Fibroblast of lung (primary cell): ENCODE measurements around the gene IGF2BP2. TPM values are rescaled to one million over a fixed set of nuclear protein-coding genes. Genes with fewer than 3 reads are reported as not detected.
A peak's percentile ranks its signal among the peaks of the same experiment; 100 is the strongest.

ENCODE experiments used
- DNase-seq, 2 donors: peaks; one replicate each; pipeline versions ENCODE4 v3.0.0 to v3.0.0-alpha.2; 2010; ENCODE audit warnings: low read depth in 2 of 2
- H2AFZ ChIP-seq: 2 replicates; pipeline ENCODE4 v1.5.1; 2012; ENCODE audit warnings: low read length, control low read depth, inconsistent platforms
- H3K27ac ChIP-seq: 2 replicates; pipeline ENCODE4 v1.5.1; 2011; ENCODE audit warnings: low read length, control low read depth; ENCODE audit not compliant: insufficient read depth
- H3K27me3 ChIP-seq: 2 replicates; pipeline ENCODE4 v1.5.1; 2011; ENCODE audit warnings: mild to moderate bottlenecking, low read length; ENCODE audit not compliant: control insufficient read depth, insufficient read depth
- H3K36me3 ChIP-seq: 2 replicates; pipeline ENCODE4 v1.5.1; 2011; ENCODE audit warnings: low read length; ENCODE audit not compliant: control insufficient read depth, insufficient read depth
- H3K4me1 ChIP-seq: 2 replicates; pipeline ENCODE4 v1.5.1; 2011; ENCODE audit warnings: low read length; ENCODE audit not compliant: control insufficient read depth, insufficient read depth; ENCODE audit errors: extremely low read depth
- H3K4me2 ChIP-seq: 2 replicates; pipeline ENCODE4 v1.5.1; 2011; ENCODE audit warnings: low read length, control low read depth; ENCODE audit not compliant: insufficient read depth; ENCODE audit errors: extremely low read depth
- H3K4me3 ChIP-seq, 4 experiments: fragments of 200-600 bp in 1 of 4; sonication (generic) in 1 of 4; replicated peaks in 1 of 4; 2 replicates each; pipeline ENCODE4 v1.5.1; 2011 to 2016; ENCODE audit warnings: low read length in 4 of 4, low read depth in 3 of 4, mild to moderate bottlenecking in 3 of 4, control low read depth in 2 of 4, inconsistent platforms in 1 of 4, mixed read lengths in 1 of 4; ENCODE audit not compliant: insufficient read depth in 1 of 4; ENCODE audit errors: control extremely low read depth in 1 of 4
- H3K79me2 ChIP-seq: 2 replicates; pipeline ENCODE4 v1.5.1; 2012; ENCODE audit warnings: mild to moderate bottlenecking, low read length, inconsistent platforms; ENCODE audit not compliant: control insufficient read depth, insufficient read depth
- H3K9ac ChIP-seq: 2 replicates; pipeline ENCODE4 v1.5.1; 2011; ENCODE audit warnings: mild to moderate bottlenecking, low read length, control low read depth; ENCODE audit not compliant: insufficient read depth
- H3K9me3 ChIP-seq: 2 replicates; pipeline ENCODE4 v1.5.1; 2012; ENCODE audit warnings: low read depth, low read length; ENCODE audit not compliant: control insufficient read depth, insufficient read depth
- H4K20me1 ChIP-seq: 2 replicates; pipeline ENCODE4 v1.5.1; 2011; ENCODE audit warnings: low read length; ENCODE audit not compliant: control insufficient read depth, insufficient read depth; ENCODE audit errors: extremely low read depth
- CTCF ChIP-seq, 2 donors: IDR thresholded peaks in 1 of 2; conservative IDR thresholded peaks in 1 of 2; 1 replicate in 1 of 2; 2 replicates in 1 of 2; pipeline ENCODE4 v1.5.1; 2011 to 2012; ENCODE audit warnings: low read length in 2 of 2, control low read depth in 1 of 2, inconsistent platforms in 1 of 2, low read depth in 1 of 2, mild to moderate bottlenecking in 1 of 2
- EZH2 ChIP-seq: IDR thresholded peaks from 2 replicates; pipeline ENCODE4 v1.5.1; 2012; ENCODE audit warnings: low read length, control low read depth, mild to moderate bottlenecking; ENCODE audit errors: missing control alignments
- polyA plus RNA-seq, 2 donors: library from polyadenylated mRNA; depleted of rRNA in 1 of 2; stranded (reverse) in 1 of 2; unstranded in 1 of 2; fragments of >200 nt; gene quantifications; 2 replicates each; pipeline ENCODE4 v1.2.1, GENCODE V29; 2011 to 2012; ENCODE audit warnings: missing spikeins in 1 of 2
- total RNA-seq: library from RNA; depleted of rRNA; stranded (reverse); fragments of >200 nt; gene quantifications from 2 replicates; pipeline ENCODE4 v1.2.1, GENCODE V29; 2014

IGF2BP2 gene
- total and polyA plus RNA-seq, 2 donors (not counting 1 experiment from before 2014, with no cell fraction given), result 5.5 to 46.1 TPM

GRCh38 chr3:185764980-185765370 lies 59.9 kb downstream of the IGF2BP2 start:
- H3K27me3 ChIP-seq, result no peaks in the 10 kb centered on the region
- H3K9me3 ChIP-seq, result no peaks in the 10 kb centered on the region
- peak in 1 of 2 donors; percentile 34 for DNase-seq
- H3K4me2 ChIP-seq, result peak overlapping the region; percentile 53
- no peak overlapping the region for H2AFZ ChIP-seq
- H3K9ac ChIP-seq, result no peak overlapping the region
- H3K4me1 ChIP-seq, result peaks cover 22% of the 10 kb centered on the region
- no peaks in the 10 kb centered on the region for H3K36me3 ChIP-seq
- H3K27ac ChIP-seq, result peak overlapping the region; percentile 66
- peaks cover 76% of the 10 kb centered on the region for H3K79me2 ChIP-seq
- H3K4me3 ChIP-seq, result peak overlapping the region in 1 of 4 experiments; percentile 33
- H4K20me1 ChIP-seq, result no peaks in the 10 kb centered on the region
- TF ChIP-seq CTCF (conservative IDR thresholded peaks at IDR 0.05 in 1 of 2, IDR thresholded peaks at IDR 0.05 in 1 of 2; ENCODE audit: low read depth in 1 of 2, low read length in 2 of 2) (no peak), EZH2 (no peak)

DNA sequence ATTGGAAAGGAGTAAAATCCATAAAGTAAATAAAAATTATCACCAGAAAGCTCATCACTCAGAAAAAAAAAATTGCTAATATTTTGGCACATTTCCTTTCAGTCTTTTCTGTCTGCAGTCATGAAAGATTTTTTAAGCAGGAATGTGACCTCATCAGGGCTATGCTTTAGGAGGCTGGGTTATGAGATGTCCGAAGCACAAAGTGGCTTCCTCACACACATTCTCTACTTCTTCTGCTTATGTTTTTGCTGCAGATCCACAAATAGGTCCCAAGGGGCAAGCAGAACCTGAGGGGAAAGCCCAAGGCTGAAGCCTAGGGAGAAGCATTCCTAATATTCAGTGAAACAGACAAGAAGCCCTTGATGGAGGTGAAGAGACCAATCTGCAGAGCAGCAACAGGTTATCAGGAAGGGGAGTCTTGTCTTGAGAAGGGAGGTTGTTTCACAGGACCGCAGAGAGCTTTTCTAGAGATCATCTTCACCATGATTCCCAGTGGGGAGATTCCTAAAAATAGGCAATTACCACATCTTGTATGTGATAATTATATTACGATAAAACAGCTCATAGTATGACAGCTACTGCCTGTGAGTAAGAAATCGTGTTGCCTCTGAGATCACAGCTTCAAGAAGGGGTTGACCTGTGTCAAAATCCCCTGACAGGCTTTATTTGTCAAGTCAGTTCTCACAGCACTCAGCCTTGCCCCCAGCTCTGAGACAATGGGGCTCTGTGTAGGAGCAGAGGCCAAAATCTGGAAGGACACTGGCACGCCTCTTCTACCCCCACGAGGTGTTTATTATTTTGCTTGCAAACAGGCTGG lies 60.5 kb downstream of the IGF2BP2 start:
- TF ChIP-seq EZH2 (no peak), CTCF (conservative IDR thresholded peaks at IDR 0.05 in 1 of 2, IDR thresholded peaks at IDR 0.05 in 1 of 2; ENCODE audit: low read depth in 1 of 2, low read length in 2 of 2) (no peak)
- Histone ChIP-seq H3K4me2 (peak overlapping the region; percentile 53), H3K79me2 (peaks cover 75% of the 10 kb centered on the region), H3K4me3 (peak overlapping the region in 1 of 4 experiments; percentile 33), H3K9ac (peak overlapping the region; percentile 43), H3K27ac (peak overlapping the region; percentile 66), H3K36me3 (no peaks in the 10 kb centered on the region), H3K9me3 (no peaks in the 10 kb centered on the region), H3K27me3 (no peaks in the 10 kb centered on the region), H3K4me1 (peaks cover 22% of the 10 kb centered on the region), H4K20me1 (no peaks in the 10 kb centered on the region), H2AFZ (no peak overlapping the region)
- DNase-seq, result peak; percentile 56 to 62

DNA sequence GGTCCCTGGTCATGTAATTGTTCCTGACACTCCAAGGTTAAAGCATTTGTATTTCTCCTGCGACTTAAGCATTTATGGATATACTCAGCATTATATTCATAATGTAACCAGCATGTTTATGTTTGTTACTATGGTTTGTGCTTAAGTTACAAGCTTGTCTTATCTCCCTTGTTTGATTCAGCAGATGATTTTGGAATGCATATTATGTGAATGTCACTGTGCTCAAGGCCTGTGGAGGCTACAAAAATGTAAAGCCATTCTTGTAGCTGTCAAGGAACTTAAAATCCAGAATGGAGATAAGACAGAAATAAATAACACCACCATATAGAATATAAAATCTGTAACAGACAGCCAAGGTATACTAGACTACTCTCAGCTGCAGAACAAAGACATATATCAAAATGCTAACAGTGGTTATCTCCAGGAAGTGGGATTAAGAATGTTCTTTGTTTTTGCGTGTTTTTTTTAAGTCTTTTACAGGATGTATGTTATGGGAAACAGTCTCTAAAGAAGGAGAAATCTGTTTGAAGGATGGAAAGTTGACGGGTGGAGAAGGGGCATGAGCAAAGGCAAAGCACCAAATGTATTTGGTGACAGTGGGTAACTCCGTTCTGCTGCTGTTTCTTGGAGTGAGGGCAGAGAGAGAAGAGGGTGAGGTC lies 61.4 kb downstream of the IGF2BP2 start:
- no peaks in the 10 kb centered on the region for H3K9me3 ChIP-seq
- no peak overlapping the region for H3K4me2 ChIP-seq
- no peak overlapping the region for H3K27ac ChIP-seq
- no peak overlapping the region for H3K9ac ChIP-seq
- H4K20me1 ChIP-seq, result no peaks in the 10 kb centered on the region
- H3K79me2 ChIP-seq, result peaks cover 80% of the 10 kb centered on the region
- no peak overlapping the region for H2AFZ ChIP-seq
- no peaks in the 10 kb centered on the region for H3K27me3 ChIP-seq
- H3K4me1 ChIP-seq, result peaks cover 22% of the 10 kb centered on the region
- TF ChIP-seq EZH2 (no peak), CTCF (conservative IDR thresholded peaks at IDR 0.05 in 1 of 2, IDR thresholded peaks at IDR 0.05 in 1 of 2; ENCODE audit: low read depth in 1 of 2, low read length in 2 of 2) (no peak)
- no peak overlapping the region for H3K4me3 ChIP-seq
- H3K36me3 ChIP-seq, result no peaks in the 10 kb centered on the region
- no peak for DNase-seq
